ENCODE data around the gene SDC4.

Gene SDC4

DNA sequence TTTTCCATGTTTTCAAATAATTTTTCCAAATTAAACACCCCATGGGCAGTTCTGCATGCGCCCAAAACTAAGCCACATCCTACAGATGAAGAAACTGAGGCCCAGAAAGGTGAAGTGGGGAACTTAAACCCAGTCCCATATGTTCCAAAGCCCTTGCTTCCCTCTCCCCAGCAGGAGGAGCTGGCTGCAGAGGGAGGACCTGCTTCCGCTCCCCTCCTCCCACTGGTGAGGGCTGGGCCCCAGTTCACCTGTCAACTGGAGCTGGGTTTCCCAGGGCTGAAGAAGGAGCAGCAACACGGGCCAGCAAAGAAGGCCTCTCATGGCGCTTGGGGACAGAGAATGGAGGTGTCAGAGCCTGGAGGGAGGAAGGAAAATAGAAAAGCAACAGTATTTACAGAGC lies 43.0 kb downstream of the SDC4 start:
- Histone ChIP-seq H3K9ac (ENCODE audit: low read depth, low read length) (no peak overlapping the region), H3K4me1 (ENCODE audit: control insufficient read depth, insufficient read depth, low read length) (peaks cover 9% of the 10 kb centered on the region; the same call in 1 of the 2 replicates), H3K27ac (ENCODE audit: low read depth, low read length) (no peak overlapping the region), H3K36me3 (ENCODE audit: control insufficient read depth, insufficient read depth, low read length) (no peaks in the 10 kb centered on the region), H3K27me3 (ENCODE audit: control insufficient read depth, insufficient read depth, low read length) (peaks cover 4% of the 10 kb centered on the region; the same call in 1 of the 2 replicates), H3K9me3 (ENCODE audit: control insufficient read depth, insufficient read depth, low read length) (no peaks in the 10 kb centered on the region), H3K4me3 (ENCODE audit: low read depth, low read length) (no peak overlapping the region)

DNA sequence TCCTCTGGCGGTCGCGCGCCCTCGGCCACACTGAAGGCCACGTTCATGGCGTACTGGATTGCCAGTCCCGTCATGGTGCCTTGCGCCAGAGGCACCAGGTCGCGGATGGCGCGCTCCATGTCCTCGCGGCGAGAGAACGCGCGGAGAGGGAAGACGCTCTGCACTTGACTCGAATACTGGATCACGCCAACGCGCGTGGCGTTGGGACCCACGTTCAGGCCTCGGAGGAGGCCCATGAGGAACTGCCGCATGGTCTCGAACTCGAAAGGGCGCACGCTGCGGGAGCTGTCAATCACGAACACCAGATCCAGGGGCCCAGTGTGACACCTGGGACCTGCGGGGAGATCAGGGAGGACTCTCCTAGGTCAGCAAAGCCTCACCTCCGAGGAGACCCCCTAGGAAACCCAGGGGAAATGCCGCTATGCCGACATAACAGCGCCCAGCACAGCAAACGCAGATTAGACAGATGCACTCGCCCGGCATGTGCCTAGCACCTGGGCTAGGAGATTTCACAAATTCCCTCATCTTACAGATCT lies 43.7 kb downstream of the SDC4 start:
- Histone ChIP-seq H3K27ac (ENCODE audit: low read depth, low read length) (no peak overlapping the region), H3K4me1 (ENCODE audit: control insufficient read depth, insufficient read depth, low read length) (peaks cover 9% of the 10 kb centered on the region; the same call in 1 of the 2 replicates), H3K27me3 (ENCODE audit: control insufficient read depth, insufficient read depth, low read length) (peaks cover 4% of the 10 kb centered on the region; the same call in 1 of the 2 replicates), H3K4me3 (ENCODE audit: low read depth, low read length) (no peak overlapping the region), H3K9ac (ENCODE audit: low read depth, low read length) (no peak overlapping the region), H3K36me3 (ENCODE audit: control insufficient read depth, insufficient read depth, low read length) (no peaks in the 10 kb centered on the region), H3K9me3 (ENCODE audit: control insufficient read depth, insufficient read depth, low read length) (no peaks in the 10 kb centered on the region)

DNA sequence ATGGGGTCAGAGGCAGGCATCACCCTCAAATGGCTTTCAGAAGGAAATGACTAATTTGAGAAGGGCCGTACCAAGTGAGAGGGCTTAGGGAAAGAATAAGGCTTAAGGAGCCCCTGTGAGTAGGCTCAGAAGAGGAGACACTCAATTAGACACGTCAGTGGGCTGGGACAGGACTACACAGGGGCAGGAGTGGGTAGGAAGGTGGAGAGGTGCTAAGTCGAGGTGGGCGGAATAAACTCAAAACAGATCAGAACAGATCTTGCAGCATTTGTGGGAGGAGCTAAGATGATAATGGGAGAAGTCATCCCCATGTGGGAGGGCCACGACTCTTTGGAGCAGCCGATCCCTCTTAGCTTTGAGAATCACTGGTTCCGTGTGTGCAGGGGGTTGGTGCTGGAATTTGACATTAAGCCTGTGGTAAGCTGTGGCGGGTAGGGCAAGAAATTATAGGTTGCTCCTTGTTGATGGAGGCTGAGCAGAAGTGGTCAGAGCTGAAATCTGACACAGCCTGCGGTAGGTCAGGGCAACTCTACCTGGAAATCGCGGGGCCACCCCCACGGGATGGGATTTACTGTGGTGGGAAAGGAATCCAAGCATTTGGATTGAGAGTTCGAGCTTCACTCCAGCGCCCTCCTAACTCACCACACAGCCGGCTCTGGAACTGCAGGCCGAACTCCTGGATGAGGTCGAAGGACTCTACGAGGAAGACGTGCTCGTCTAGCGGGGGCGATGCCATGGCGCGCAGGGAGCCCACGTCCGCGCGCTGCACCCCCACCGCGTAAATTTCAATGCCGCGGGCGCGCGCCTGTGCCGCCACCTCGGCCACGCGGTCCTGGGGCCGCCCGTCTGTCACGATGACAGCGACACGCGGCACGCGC lies 44.4 kb downstream of the SDC4 start:
- Histone ChIP-seq H3K4me3 (ENCODE audit: low read depth, low read length) (no peak overlapping the region), H3K27me3 (ENCODE audit: control insufficient read depth, insufficient read depth, low read length) (peaks cover 4% of the 10 kb centered on the region; the same call in 1 of the 2 replicates), H3K27ac (ENCODE audit: low read depth, low read length) (no peak overlapping the region), H3K9me3 (ENCODE audit: control insufficient read depth, insufficient read depth, low read length) (no peaks in the 10 kb centered on the region), H3K4me1 (ENCODE audit: control insufficient read depth, insufficient read depth, low read length) (peaks cover 9% of the 10 kb centered on the region; the same call in 1 of the 2 replicates), H3K9ac (ENCODE audit: low read depth, low read length) (no peak overlapping the region), H3K36me3 (ENCODE audit: control insufficient read depth, insufficient read depth, low read length) (no peaks in the 10 kb centered on the region)

DNA sequence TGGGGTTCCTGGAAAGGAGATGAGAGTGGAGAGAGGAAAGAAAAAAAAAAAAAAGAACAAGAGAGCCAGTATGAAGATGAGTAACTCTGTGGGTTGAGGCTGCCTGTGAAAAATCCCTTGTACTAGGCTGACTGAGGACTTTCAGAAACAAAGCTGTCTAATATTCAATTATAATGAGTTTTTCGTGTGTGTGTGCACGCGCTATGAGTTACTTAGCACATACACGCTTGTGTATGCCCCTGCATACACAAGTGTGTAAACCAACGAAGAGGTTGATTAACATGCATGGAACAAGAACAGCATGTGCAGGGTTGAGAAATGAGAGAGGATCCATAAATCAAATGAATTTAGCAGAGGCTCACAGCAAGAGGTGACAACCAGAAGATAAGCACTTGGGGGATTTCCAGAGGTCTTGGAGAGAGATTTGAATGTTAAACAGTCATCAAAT lies 46.4 kb downstream of the SDC4 start:
- Histone ChIP-seq H3K9me3 (ENCODE audit: control insufficient read depth, insufficient read depth, low read length) (no peaks in the 10 kb centered on the region), H3K27me3 (ENCODE audit: control insufficient read depth, insufficient read depth, low read length) (no peaks in the 10 kb centered on the region), H3K27ac (ENCODE audit: low read depth, low read length) (no peak overlapping the region), H3K9ac (ENCODE audit: low read depth, low read length) (no peak overlapping the region), H3K4me1 (ENCODE audit: control insufficient read depth, insufficient read depth, low read length) (no peaks in the 10 kb centered on the region), H3K36me3 (ENCODE audit: control insufficient read depth, insufficient read depth, low read length) (no peaks in the 10 kb centered on the region), H3K4me3 (ENCODE audit: low read depth, low read length) (no peak overlapping the region)

DNA sequence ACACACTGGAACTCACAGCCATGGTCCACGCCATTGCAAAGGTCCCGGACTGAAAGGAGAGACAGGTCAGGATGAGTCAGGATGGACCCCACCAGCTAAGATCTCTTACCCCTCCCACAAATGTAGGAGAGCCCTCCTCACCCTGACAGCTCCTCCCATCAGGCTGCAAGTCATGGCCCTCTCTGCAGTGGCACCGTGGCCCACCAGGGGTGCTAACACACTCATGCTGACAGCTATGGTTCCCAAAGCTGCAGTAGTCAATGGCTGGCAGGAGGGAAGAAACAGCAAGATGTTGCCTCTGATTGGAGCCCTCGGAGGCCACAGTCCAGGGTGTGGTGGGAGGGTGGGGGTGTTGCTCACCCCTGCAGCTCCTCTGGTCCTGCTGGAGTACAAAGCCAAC lies 47.3 kb downstream of the SDC4 start:
- Histone ChIP-seq H3K27me3 (ENCODE audit: control insufficient read depth, insufficient read depth, low read length) (no peaks in the 10 kb centered on the region), H3K9ac (ENCODE audit: low read depth, low read length) (no peak overlapping the region), H3K4me3 (ENCODE audit: low read depth, low read length) (no peak overlapping the region), H3K36me3 (ENCODE audit: control insufficient read depth, insufficient read depth, low read length) (no peaks in the 10 kb centered on the region), H3K9me3 (ENCODE audit: control insufficient read depth, insufficient read depth, low read length) (no peaks in the 10 kb centered on the region), H3K4me1 (ENCODE audit: control insufficient read depth, insufficient read depth, low read length) (no peaks in the 10 kb centered on the region), H3K27ac (ENCODE audit: low read depth, low read length) (no peak overlapping the region)

DNA sequence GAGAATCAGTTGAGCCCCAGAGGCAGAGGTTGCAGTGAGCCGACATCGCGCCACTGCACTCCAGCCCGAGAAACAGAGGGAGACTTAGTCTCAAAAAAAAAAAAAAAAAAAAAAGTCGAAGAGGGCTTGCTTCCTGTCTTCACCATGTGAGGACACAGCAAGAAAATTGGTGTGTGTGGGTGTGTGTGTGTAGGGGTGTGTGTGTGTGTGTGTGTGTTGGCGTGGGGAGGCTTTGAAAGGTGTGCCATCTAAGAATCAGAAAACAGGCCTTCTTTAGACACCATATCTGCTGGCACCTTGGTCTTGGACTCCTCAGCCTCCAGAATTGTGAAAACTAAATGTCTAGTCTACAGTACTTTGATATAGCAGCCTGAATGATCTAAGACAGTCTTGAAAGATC lies 48.4 kb downstream of the SDC4 start:
- no peaks in the 10 kb centered on the region for H3K4me1 ChIP-seq (ENCODE audit: control insufficient read depth, insufficient read depth, low read length)
- H3K36me3 ChIP-seq (ENCODE audit: control insufficient read depth, insufficient read depth, low read length) = no peaks in the 10 kb centered on the region
- H3K27ac ChIP-seq (ENCODE audit: low read depth, low read length) = no peak overlapping the region
- H3K9me3 ChIP-seq (ENCODE audit: control insufficient read depth, insufficient read depth, low read length) = peaks cover 6% of the 10 kb centered on the region
- no peaks in the 10 kb centered on the region for H3K27me3 ChIP-seq (ENCODE audit: control insufficient read depth, insufficient read depth, low read length)
- H3K9ac ChIP-seq (ENCODE audit: low read depth, low read length) = no peak overlapping the region
- no peak overlapping the region for H3K4me3 ChIP-seq (ENCODE audit: low read depth, low read length)

DNA sequence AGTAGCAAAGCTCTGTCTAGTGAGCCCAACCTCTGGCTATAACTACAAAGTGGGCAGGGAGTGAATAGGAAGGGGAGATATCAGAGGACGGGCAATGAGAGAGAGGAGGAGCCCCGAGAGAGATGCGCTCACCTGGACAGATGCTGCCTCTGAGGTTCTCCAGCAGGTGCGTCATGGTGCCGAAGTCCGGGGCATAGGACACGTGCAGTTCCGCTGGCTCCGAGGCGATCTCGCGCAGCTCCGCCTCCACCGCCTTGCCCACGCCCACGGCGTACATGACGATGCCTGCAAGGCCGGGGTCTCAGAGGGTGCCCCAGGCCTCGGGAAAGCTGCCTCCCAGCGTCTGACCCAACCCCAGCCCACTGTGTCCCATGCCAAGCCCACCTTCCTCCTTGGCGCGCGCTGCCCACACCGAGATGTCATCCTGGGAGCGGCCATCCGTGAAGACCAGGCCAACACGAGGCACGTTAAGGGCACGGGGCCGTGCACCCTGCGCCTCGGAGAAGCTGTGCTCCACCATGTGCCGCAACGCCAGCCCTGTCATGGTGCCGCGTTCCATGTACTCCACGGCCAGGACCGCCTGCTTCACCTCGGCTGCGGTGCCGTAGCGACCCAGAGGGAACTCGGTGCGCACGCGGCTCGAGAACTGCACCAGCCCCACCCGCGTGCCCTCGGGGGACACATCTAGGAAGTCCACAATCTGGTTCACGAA lies 50.3 kb downstream of the SDC4 start:
- Histone ChIP-seq H3K4me3 (ENCODE audit: low read depth, low read length) (no peak overlapping the region), H3K27me3 (ENCODE audit: control insufficient read depth, insufficient read depth, low read length) (peaks cover 14% of the 10 kb centered on the region), H3K27ac (ENCODE audit: low read depth, low read length) (no peak overlapping the region), H3K4me1 (ENCODE audit: control insufficient read depth, insufficient read depth, low read length) (peaks cover 1% of the 10 kb centered on the region; the same call in 1 of the 2 replicates), H3K36me3 (ENCODE audit: control insufficient read depth, insufficient read depth, low read length) (no peaks in the 10 kb centered on the region), H3K9me3 (ENCODE audit: control insufficient read depth, insufficient read depth, low read length) (peaks cover 10% of the 10 kb centered on the region), H3K9ac (ENCODE audit: low read depth, low read length) (no peak overlapping the region)

DNA sequence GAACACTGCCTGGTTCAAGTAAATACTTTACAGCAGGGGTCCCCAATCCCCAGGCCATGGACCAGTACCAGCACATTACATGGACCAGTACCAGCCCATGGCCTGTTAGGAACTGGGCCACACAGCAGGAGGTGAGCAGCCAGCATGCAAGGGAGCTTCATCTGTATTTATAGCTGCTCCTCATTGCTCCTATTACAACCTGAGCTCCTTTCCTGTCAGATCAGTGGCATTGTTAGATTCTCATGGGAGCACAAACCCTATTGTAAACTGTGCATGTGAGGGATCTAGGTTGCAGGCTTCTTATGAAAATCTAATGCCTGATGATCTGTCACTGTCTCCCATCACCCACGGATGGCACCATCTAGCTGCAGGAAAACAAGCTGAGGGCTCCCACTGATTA lies 53.6 kb downstream of the SDC4 start:
- Histone ChIP-seq H3K9me3 (ENCODE audit: control insufficient read depth, insufficient read depth, low read length) (peaks cover 10% of the 10 kb centered on the region), H3K9ac (ENCODE audit: low read depth, low read length) (no peak overlapping the region), H3K27me3 (ENCODE audit: control insufficient read depth, insufficient read depth, low read length) (peaks cover 24% of the 10 kb centered on the region), H3K27ac (ENCODE audit: low read depth, low read length) (no peak overlapping the region), H3K36me3 (ENCODE audit: control insufficient read depth, insufficient read depth, low read length) (no peaks in the 10 kb centered on the region), H3K4me1 (ENCODE audit: control insufficient read depth, insufficient read depth, low read length) (peaks cover 8% of the 10 kb centered on the region; the same call in 1 of the 2 replicates), H3K4me3 (ENCODE audit: low read depth, low read length) (no peak overlapping the region)

DNA sequence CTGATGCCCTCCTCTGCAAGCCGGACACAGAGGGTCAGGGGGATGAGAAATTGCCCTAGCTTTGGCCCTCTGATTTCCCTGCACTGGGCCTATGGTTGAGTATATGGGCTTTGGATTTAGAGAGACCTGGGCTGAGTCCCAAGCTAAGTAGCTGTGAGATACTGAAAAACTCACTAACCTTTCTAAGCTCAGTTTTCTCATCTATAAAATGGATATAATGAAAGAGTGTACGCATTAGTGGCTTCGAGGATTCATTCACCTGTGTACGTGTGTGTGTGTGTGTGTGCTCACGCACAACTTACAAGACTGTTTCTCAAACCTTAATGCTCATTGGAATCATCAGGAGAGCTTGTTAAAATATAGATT lies 54.2 kb downstream of the SDC4 start:
- peaks cover 8% of the 10 kb centered on the region; the same call in 1 of the 2 replicates for H3K4me1 ChIP-seq (ENCODE audit: control insufficient read depth, insufficient read depth, low read length)
- H3K27me3 ChIP-seq (ENCODE audit: control insufficient read depth, insufficient read depth, low read length) = peaks cover 24% of the 10 kb centered on the region
- peak overlapping the region; percentile 55; the same call in 1 of the 2 replicates for H3K4me3 ChIP-seq (ENCODE audit: low read depth, low read length)
- H3K36me3 ChIP-seq (ENCODE audit: control insufficient read depth, insufficient read depth, low read length) = no peaks in the 10 kb centered on the region
- H3K27ac ChIP-seq (ENCODE audit: low read depth, low read length) = no peak overlapping the region
- H3K9ac ChIP-seq (ENCODE audit: low read depth, low read length) = no peak overlapping the region
- H3K9me3 ChIP-seq (ENCODE audit: control insufficient read depth, insufficient read depth, low read length) = peaks cover 10% of the 10 kb centered on the region

DNA sequence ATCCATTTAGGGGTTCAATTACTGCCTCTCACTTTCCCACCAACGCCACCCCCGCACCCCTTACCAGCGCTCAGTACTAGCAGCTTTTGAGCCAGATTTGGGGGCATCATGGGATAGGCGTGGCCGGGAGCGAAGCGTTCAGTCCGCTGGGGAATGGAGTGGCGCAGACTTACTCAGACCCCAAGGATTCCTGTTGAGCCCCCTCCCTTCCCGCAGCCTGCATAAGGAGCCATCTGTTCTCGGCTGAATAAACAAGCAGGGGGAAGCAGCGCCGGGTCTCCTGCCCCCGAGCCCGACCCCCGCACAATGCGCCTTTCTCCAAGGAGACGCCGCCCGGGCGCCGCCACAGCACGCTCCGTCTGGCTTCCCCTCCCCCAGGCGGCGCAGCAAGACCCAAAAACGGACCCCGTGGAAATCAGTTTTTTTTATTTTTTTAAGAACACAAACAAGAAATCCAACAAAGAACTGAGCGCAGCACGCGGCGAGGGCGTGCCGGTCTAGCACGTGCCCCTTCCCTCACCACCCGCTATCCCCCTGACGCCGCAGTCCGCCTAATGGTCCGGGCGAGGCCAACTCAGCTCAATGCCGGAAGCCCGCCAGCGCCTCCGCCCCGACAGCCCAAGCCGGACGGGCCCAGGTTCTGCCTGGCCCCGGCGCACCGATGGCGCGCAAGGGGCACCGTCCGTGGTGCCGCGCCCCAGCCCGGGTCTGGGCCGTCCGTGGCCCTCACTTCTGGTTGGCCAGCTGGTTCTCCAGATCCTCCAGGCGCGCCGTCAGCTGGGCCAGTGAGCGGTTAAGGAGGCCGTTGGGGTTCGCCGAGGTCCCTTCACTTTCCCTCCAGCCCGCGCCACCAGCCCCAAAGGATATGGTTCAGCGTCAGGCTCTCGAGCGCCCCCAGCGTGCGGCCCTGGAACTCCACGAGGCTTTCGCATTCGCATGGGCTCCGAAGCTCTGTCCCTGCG lies 54.9 kb downstream of the SDC4 start:
- peak overlapping the region; percentile 55 for H3K4me3 ChIP-seq (ENCODE audit: low read depth, low read length)
- H3K27ac ChIP-seq (ENCODE audit: low read depth, low read length) = peak overlapping the region; percentile 23
- H3K36me3 ChIP-seq (ENCODE audit: control insufficient read depth, insufficient read depth, low read length) = no peaks in the 10 kb centered on the region
- peaks cover 10% of the 10 kb centered on the region for H3K9me3 ChIP-seq (ENCODE audit: control insufficient read depth, insufficient read depth, low read length)
- H3K9ac ChIP-seq (ENCODE audit: low read depth, low read length) = peak overlapping the region; percentile 50
- H3K4me1 ChIP-seq (ENCODE audit: control insufficient read depth, insufficient read depth, low read length) = peaks cover 8% of the 10 kb centered on the region; the same call in 1 of the 2 replicates
- H3K27me3 ChIP-seq (ENCODE audit: control insufficient read depth, insufficient read depth, low read length) = peaks cover 24% of the 10 kb centered on the region
